HUDEP-2 (cell line): ENCODE data around the gene CPXM2.
"Not testable (repeated sequence)": the region's sequence is repeated elsewhere in the genome, so short reads cannot be mapped to it uniquely, and the experiment has no call there.

Experiments used
- DNase-seq, 76 experiments: peaks; one replicate each; lab custom pipeline; 2025; ENCODE audit not compliant: unreplicated experiment in 76 of 76; lab: John Stamatoyannopoulos, UW

Gene CPXM2

GRCh38 chr10:123747426-123747825 is 144.2 kb downstream of the CPXM2 start:
- no peak for DNase-seq

- DNase-seq = no peak
Measured at GRCh38 chr10:123746942-123747341, 144.7 kb downstream of the CPXM2 start.

GRCh38 chr10:123746520-123746919 is 145.1 kb downstream of the CPXM2 start:
- DNase-seq = no peak

- DNase-seq = no peak
Measured at GRCh38 chr10:123746061-123746460, 145.5 kb downstream of the CPXM2 start.

GRCh38 chr10:123744224-123744536 is 147.4 kb downstream of the CPXM2 start:
- no peak for DNase-seq

- no peak for DNase-seq
Measured at GRCh38 chr10:123743441-123744223, 148.0 kb downstream of the CPXM2 start.

- no peak for DNase-seq
Measured at GRCh38 chr10:123742751-123743440, 148.7 kb downstream of the CPXM2 start.

GRCh38 chr10:123741711-123742110 is 149.9 kb downstream of the CPXM2 start:
- DNase-seq = no peak

GRCh38 chr10:123741146-123741545 is 150.5 kb downstream of the CPXM2 start:
- no peak for DNase-seq

- DNase-seq = not testable (repeated sequence)
Measured at GRCh38 chr10:123736917-123737316, 154.7 kb downstream of the CPXM2 start.

- DNase-seq = no peak
Measured at GRCh38 chr10:123729523-123729922, 162.1 kb downstream of the CPXM2 start.

GRCh38 chr10:123726836-123727235 is 164.8 kb downstream of the CPXM2 start:
- DNase-seq = no peak

GRCh38 chr10:123726381-123726780 is 165.2 kb downstream of the CPXM2 start:
- DNase-seq = no peak

GRCh38 chr10:123724747-123725146 is 166.9 kb downstream of the CPXM2 start:
- no peak for DNase-seq

GRCh38 chr10:123722351-123722750 is 169.3 kb downstream of the CPXM2 start:
- no peak for DNase-seq

GRCh38 chr10:123721441-123722049 is 170.1 kb downstream of the CPXM2 start:
- DNase-seq = no peak

GRCh38 chr10:123720536-123720935 is 171.1 kb downstream of the CPXM2 start:
- no peak for DNase-seq

GRCh38 chr10:123718544-123719060 is 173.0 kb downstream of the CPXM2 start:
- no peak for DNase-seq

GRCh38 chr10:123717336-123717735 is 174.3 kb downstream of the CPXM2 start:
- DNase-seq = no peak

- no peak for DNase-seq
Measured at GRCh38 chr10:123715546-123715945, 176.1 kb downstream of the CPXM2 start.

- DNase-seq = no peak
Measured at GRCh38 chr10:123706236-123706635, 185.4 kb downstream of the CPXM2 start.

GRCh38 chr10:123704812-123705211 is 186.8 kb downstream of the CPXM2 start:
- DNase-seq = no peak
